CD14-positive monocyte (primary cell): ENCODE data around the gene SNX13. TPM values are rescaled to one million over a fixed set of nuclear protein-coding genes. Genes with fewer than 3 reads are reported as not detected.

Experiments used
- DNase-seq, 3 donors: peaks; one replicate each; pipeline ENCODE4 v3.0.0-alpha.2; 2011 to 2022
- H2AFZ ChIP-seq: 2 replicates; pipeline ENCODE4 v1.6.0; 2012; ENCODE audit warnings: mild to moderate bottlenecking, low read depth, low read length, inconsistent platforms; ENCODE audit not compliant: insufficient read depth, poor library complexity, severe bottlenecking
- H3K27ac ChIP-seq, 2 donors: 1 replicate in 1 of 2; 2 replicates in 1 of 2; pipeline ENCODE4 v1.5.1; 2012 to 2013; ENCODE audit warnings: low read length in 2 of 2, control low read depth in 1 of 2, inconsistent platforms in 1 of 2, low read depth in 1 of 2, mild to moderate bottlenecking in 1 of 2
- H3K27me3 ChIP-seq, 2 donors: one replicate each; pipeline versions ENCODE4 v1.6.0 to v1.6.1; 2011 to 2013; ENCODE audit warnings: low read length in 2 of 2; ENCODE audit not compliant: control insufficient read depth in 2 of 2, insufficient read depth in 2 of 2
- H3K36me3 ChIP-seq, 2 donors: replicated peaks in 1 of 2; 1 replicate in 1 of 2; 2 replicates in 1 of 2; pipeline versions ENCODE4 v1.5.1 to v1.6.1; 2012 to 2013; ENCODE audit warnings: low read length in 2 of 2, control low read depth in 1 of 2, inconsistent platforms in 1 of 2, mild to moderate bottlenecking in 1 of 2; ENCODE audit not compliant: insufficient read depth in 2 of 2, control insufficient read depth in 1 of 2
- H3K4me1 ChIP-seq, 2 donors: 1 replicate in 1 of 2; 2 replicates in 1 of 2; pipeline versions ENCODE4 v1.5.1 to v1.6.1; 2012 to 2013; ENCODE audit warnings: low read length in 2 of 2, control low read depth in 1 of 2, inconsistent platforms in 1 of 2, mild to moderate bottlenecking in 1 of 2, moderate library complexity in 1 of 2; ENCODE audit not compliant: insufficient read depth in 2 of 2, control insufficient read depth in 1 of 2
- H3K4me2 ChIP-seq: replicated peaks from 2 replicates; pipeline ENCODE3; 2012; ENCODE audit warnings: low read length, moderate library complexity, mild to moderate bottlenecking; ENCODE audit not compliant: poor library complexity, severe bottlenecking; ENCODE audit errors: extremely low read depth
- H3K4me3 ChIP-seq, 3 experiments: fragments of 200-600 bp in 1 of 3; sonication (generic) in 1 of 3; replicated peaks in 1 of 3; 1 replicate in 2 of 3; 2 replicates in 1 of 3; pipeline ENCODE4 v1.5.1; 2011 to 2013; ENCODE audit warnings: low read length in 3 of 3, mild to moderate bottlenecking in 3 of 3, control low read depth in 2 of 3, low read depth in 2 of 3, inconsistent platforms in 1 of 3, moderate library complexity in 1 of 3
- H3K79me2 ChIP-seq: 2 replicates; pipeline ENCODE4 v1.6.0; 2012; ENCODE audit warnings: mild to moderate bottlenecking, control low read depth, inconsistent platforms, low read length, moderate library complexity; ENCODE audit not compliant: insufficient read depth
- H3K9ac ChIP-seq: 2 replicates; pipeline ENCODE4 v1.6.0; 2017; ENCODE audit warnings: low read length, mild to moderate bottlenecking; ENCODE audit not compliant: insufficient read depth, poor library complexity, severe bottlenecking
- H3K9me3 ChIP-seq, 2 donors: replicated peaks in 1 of 2; 1 replicate in 1 of 2; 2 replicates in 1 of 2; pipeline versions ENCODE4 v1.5.1 to v1.6.1; 2012 to 2013; ENCODE audit warnings: low read length in 2 of 2, control low read depth in 1 of 2; ENCODE audit not compliant: control insufficient read depth in 1 of 2, insufficient read depth in 1 of 2
- H4K20me1 ChIP-seq: 2 replicates; pipeline ENCODE4 v1.6.0; 2012; ENCODE audit warnings: mild to moderate bottlenecking, low read length, control low read depth, moderate library complexity; ENCODE audit not compliant: insufficient read depth
- H3K27ac Mint-ChIP-seq, 7 donors: one replicate each; pipeline ENCODE4 v1.8.0; 2020; ENCODE audit warnings: mild to moderate bottlenecking in 7 of 7, mixed read lengths in 7 of 7, moderate library complexity in 6 of 7, inconsistent platforms in 2 of 7
- H3K27me3 Mint-ChIP-seq, 3 donors: one replicate each; pipeline ENCODE4 v1.8.0; 2021 to 2022; ENCODE audit warnings: low read depth in 3 of 3, mild to moderate bottlenecking in 3 of 3, mixed read lengths in 3 of 3, moderate library complexity in 3 of 3, inconsistent platforms in 1 of 3
- H3K36me3 Mint-ChIP-seq, 2 donors: one replicate each; pipeline ENCODE4 v1.8.0; 2020; ENCODE audit warnings: mixed read lengths in 2 of 2, inconsistent platforms in 1 of 2, mild to moderate bottlenecking in 1 of 2
- H3K4me1 Mint-ChIP-seq: one replicate; pipeline ENCODE4 v1.8.0; 2020; ENCODE audit warnings: mild to moderate bottlenecking, mixed read lengths
- H3K4me3 Mint-ChIP-seq, 2 donors: one replicate each; pipeline ENCODE4 v1.8.0; 2020; ENCODE audit warnings: mild to moderate bottlenecking in 2 of 2, mixed read lengths in 2 of 2, moderate library complexity in 1 of 2
- H3K9me3 Mint-ChIP-seq, 7 donors: one replicate each; pipeline ENCODE4 v1.8.0; 2020 to 2022; ENCODE audit warnings: mixed read lengths in 7 of 7, mild to moderate bottlenecking in 6 of 7, moderate library complexity in 6 of 7, inconsistent platforms in 2 of 7
- CTCF ChIP-seq: fragments of 200-600 bp; IDR thresholded peaks from one replicate; pipeline ENCODE4 v1.8.0; 2022; ENCODE audit warnings: antibody characterized with exemption, mild to moderate bottlenecking
- WGBS: methylation state at CpG from one replicate; pipeline ENCODE4 v1.1.5; 2013; ENCODE audit warnings: missing lambda C conversion rate; ENCODE audit not compliant: insufficient coverage; 5-methylcytosine and 5-hydroxymethylcytosine counted together
- intact Hi-C, 2 donors: fragments of 100-400 bp; cut with micrococcal nuclease; formaldehyde crosslinking; loops; one replicate each; pipeline versions ENCODE4 v1.15.0 to v1.15.1; 2023
- polyA plus RNA-seq, 3 donors: library from polyadenylated mRNA; depleted of rRNA in 1 of 3; unstranded in 2 of 3; stranded (reverse) in 1 of 3; fragments of 300-500 nt in 2 of 3; fragments of >200 nt in 1 of 3; fragmentation: Illumina TruSeq in 2 of 3; gene quantifications; 1 replicate in 2 of 3; 2 replicates in 1 of 3; pipeline ENCODE4 v1.2.3, GENCODE V29; 2012 to 2021

SNX13 gene
- polyA plus RNA-seq, 3 donors, result 12.1 to 31.3 (median 17.4) TPM

- no peak overlapping the region for H3K4me2 ChIP-seq
- Mint-ChIP-seq H3K9me3 (no peaks in the 10 kb centered on the region), H3K4me1 (peaks cover under 1% of the 10 kb centered on the region), H3K27me3 (peaks cover 0 to 2% (median 0%) of the 10 kb centered on the region in 3 donors), H3K36me3 (no peaks in the 10 kb centered on the region), H3K4me3 (no peak overlapping the region), H3K27ac (no peak overlapping the region)
- H3K27me3 ChIP-seq, result no peaks in the 10 kb centered on the region
- no peak overlapping the region for H3K27ac ChIP-seq
- no peak for TF ChIP-seq CTCF
- H2AFZ ChIP-seq, result no peak overlapping the region
- no peaks in the 10 kb centered on the region for H3K36me3 ChIP-seq
- H3K79me2 ChIP-seq, result no peaks in the 10 kb centered on the region
- H3K9me3 ChIP-seq, result no peaks in the 10 kb centered on the region
- H3K9ac ChIP-seq, result no peak overlapping the region
- H3K4me1 ChIP-seq, result no peaks in the 10 kb centered on the region
- no peak for DNase-seq
- intact Hi-C loops, result loop anchor here in 1 of 2 donors (10.0 kb wide), 1 partner anchor 155 kb away; no protein-coding TSS in a partner anchor
- H4K20me1 ChIP-seq, result no peaks in the 10 kb centered on the region
- no CpG with 5 or more reads among the region's 1 CpG for whole genome bisulfite sequencing
- H3K4me3 ChIP-seq, result no peak overlapping the region
Observed at GRCh38 chr7:17779381-17779780, 160.9 kb downstream of the SNX13 start.

DNA sequence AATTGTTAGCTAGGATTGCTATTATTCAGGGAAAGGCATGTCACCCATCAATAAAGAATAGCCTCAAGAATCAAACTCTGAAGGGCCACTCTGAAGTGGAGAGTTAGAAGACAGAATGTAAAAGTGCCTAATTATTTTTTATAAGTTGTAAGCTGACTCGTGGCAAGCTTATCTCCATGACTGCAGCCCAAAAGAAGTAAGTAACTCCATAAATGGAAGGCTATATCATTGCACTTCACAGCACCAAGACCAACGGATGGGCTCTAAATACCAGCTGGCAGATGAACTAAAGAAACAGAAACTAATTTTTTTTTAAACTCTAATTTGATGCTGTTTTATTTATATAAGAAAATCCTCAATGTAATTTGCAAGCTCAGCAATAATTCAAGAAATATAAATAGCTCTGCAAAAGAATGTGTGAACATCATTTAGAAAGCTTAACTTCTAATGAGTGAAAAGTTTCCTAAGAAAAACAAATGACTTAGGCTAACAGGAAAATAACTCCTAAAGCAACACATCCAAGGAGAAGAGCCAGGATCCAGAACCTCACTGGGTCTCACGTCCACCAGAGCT lies 165.5 kb downstream of the SNX13 start:
- 100% methylated on average over 1 of the region's 3 CpGs for WGBS
- Histone ChIP-seq H3K27me3 (no peaks in the 10 kb centered on the region), H3K4me1 (peaks cover 35 to 37% of the 10 kb centered on the region in 2 donors), H3K9me3 (no peaks in the 10 kb centered on the region), H2AFZ (no peak overlapping the region), H3K36me3 (no peaks in the 10 kb centered on the region), H3K9ac (no peak overlapping the region), H3K79me2 (no peaks in the 10 kb centered on the region), H3K4me3 (no peak overlapping the region), H3K27ac (no peak overlapping the region), H4K20me1 (no peaks in the 10 kb centered on the region), H3K4me2 (no peak overlapping the region)
- Mint-ChIP-seq H3K27me3 (no peaks in the 10 kb centered on the region), H3K4me3 (no peak overlapping the region), H3K27ac (peak overlapping the region in 1 of 7 donors; percentile 82), H3K4me1 (peaks cover 38% of the 10 kb centered on the region), H3K36me3 (no peaks in the 10 kb centered on the region), H3K9me3 (no peaks in the 10 kb centered on the region)
- no peak for DNase-seq
- intact Hi-C loops, result loop anchor here (5.0 to 10.0 kb wide), 2 partner anchors 160 to 162 kb away; no protein-coding TSS in a partner anchor
- TF ChIP-seq CTCF, result no peak
